ENCODE measurements around the gene NAT16. TPM values are rescaled to one million over a fixed set of nuclear protein-coding genes. Genes with fewer than 3 reads are reported as not detected.

NAT16 gene
- total and polyA plus RNA-seq, 9 of the 15 experiments (the other 6 are each of a cell fraction or from before 2014, with no cell fraction given), result 0.04 TPM; not detected in 8

DNA sequence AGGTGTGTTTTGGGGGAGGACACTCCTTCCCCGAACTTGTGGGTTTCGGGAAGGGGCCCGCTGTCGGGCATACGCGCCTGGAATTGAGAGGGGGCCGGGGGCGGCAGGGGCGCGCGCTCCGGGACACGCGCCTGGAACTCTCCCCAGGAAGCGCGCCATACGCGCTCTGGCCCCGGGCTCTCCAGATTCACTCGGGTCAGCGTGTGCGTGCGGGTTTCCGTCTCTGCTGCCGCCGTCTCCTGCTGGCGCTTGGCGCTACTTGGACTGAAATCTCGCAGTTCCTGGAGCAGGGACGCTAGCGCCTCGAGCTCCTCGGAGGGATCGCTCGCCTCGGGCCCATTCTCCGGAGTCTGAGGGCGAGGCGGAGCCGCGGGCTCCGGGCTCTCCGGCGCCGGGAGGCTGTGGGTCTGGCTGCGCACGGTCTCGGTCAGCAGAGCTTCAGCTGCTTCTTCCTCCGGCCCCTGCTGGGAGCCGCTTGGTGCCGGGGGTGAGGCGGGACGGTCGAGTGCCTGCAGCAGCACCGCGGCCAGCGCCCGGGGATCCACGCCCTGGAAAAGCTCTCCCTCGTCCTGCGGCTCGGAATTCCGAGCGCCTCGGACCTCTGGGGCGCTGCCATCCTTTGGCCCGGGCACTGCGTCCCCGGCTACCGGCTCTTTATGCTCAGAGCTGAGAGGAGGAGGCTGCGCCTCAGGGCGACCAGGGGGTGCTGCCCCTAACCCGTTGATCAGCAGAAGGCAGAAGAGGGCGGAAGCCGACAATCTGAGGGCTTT, 15.8 kb downstream of the NAT16 start:
- H3K9me3 ChIP-seq (replicated peaks; ENCODE audit: control insufficient read depth, insufficient read depth, low read depth, low read length), result no peaks in the 10 kb centered on the region
- H3K79me2 ChIP-seq (ENCODE audit: control insufficient read depth, insufficient read depth, low read length), result no peaks in the 10 kb centered on the region
- peaks cover 28 to 61% of the 10 kb centered on the region in 2 experiments for H3K4me1 ChIP-seq (replicated peaks in 1 of 2; ENCODE audit: control insufficient read depth in 2 of 2, insufficient read depth in 2 of 2, low read length in 2 of 2)
- peak overlapping the region; percentile 35; the same call in 1 of the 2 replicates for H3K4me3 ChIP-seq
- ChIA-PET CTCF (ENCODE audit: low intra/inter-chr PET ratio) (no interaction called here), POLR2A (interaction anchor here (0.6 to 0.7 kb wide), 2 partner anchors 13 to 629 kb away, joined by 3 read pairs; no protein-coding TSS in a partner anchor)
- FAIRE-seq (no peak), ATAC-seq (peak; percentile 46), DNase-seq (ENCODE audit: extremely low read depth in 1 of 4, low spot score in 3 of 4) (peak in 3 of 4 experiments; percentile 33 to 65 (median 43))
- H2AFZ ChIP-seq (ENCODE audit: low read depth, low read length), result no peak overlapping the region
- H3K9ac ChIP-seq (ENCODE audit: insufficient read depth in 1 of 2, low read depth in 2 of 2, low read length in 2 of 2), result peak overlapping the region in 1 of 2 experiments; percentile 90; a peak in 2 of 4 replicates
- intact Hi-C loops (cut with micrococcal nuclease), result no loop called here
- peaks cover 5 to 15% of the 10 kb centered on the region in 2 experiments; a peak in 2 of 5 replicates for H3K27me3 ChIP-seq (ENCODE audit: control insufficient read depth in 2 of 2, insufficient read depth in 2 of 2, low read length in 2 of 2)
- no TSS peak for BruUV-seq (replicated peaks)
- WGBS (ENCODE audit: insufficient coverage, low coverage, missing lambda C conversion rate), result 5% methylated on average over 52 of the region's 75 CpGs
- peak overlapping the region; percentile 71 for H3K4me2 ChIP-seq (ENCODE audit: insufficient read depth, low read length)
- H3K27ac ChIP-seq (ENCODE audit: extremely low read depth, low read depth, low read length), result no peak overlapping the region
- H3K36me3 ChIP-seq (ENCODE audit: control insufficient read depth, insufficient read depth, low read length), result peaks cover 15% of the 10 kb centered on the region; the same call in 1 of the 3 replicates
- peaks cover 13% of the 10 kb centered on the region for H4K20me1 ChIP-seq (replicated peaks; ENCODE audit: control insufficient read depth, insufficient read depth, low read length)
- peaks cover 3% of the 10 kb centered on the region for H3K9me1 ChIP-seq (ENCODE audit: control insufficient read depth, insufficient read depth, low read length)
- in situ Hi-C loops (cut with MboI), result no loop called here
- TF ChIP-seq BACH1 (tag; IDR thresholded peaks at IDR 0.05) (no peak), EHMT2 (IDR thresholded peaks at IDR 0.05) (peak; percentile 94), AFF1 (IDR thresholded peaks at IDR 0.05; ENCODE audit: low read depth in 1 of 2, partially characterized antibody in 2 of 2) (peak in 1 of 2 experiments; percentile 28), RBFOX2 (IDR thresholded peaks at IDR 0.05; ENCODE audit: low read depth, low read length) (peak; percentile 52; the same call in 1 of the 2 replicates), ZFX (CRISPR knock-in tag; IDR thresholded peaks at IDR 0.05) (0 out of 2 replicates have a peak, but pooled peaks have one; percentile 11), ZNF77 (CRISPR knock-in tag; IDR thresholded peaks at IDR 0.05) (no peak), HMGN3 (IDR thresholded peaks at IDR 0.05; ENCODE audit: borderline replicate concordance, extremely low read depth, insufficient read length, low read depth, low read length) (peak; percentile 34), ILF3 (IDR thresholded peaks at IDR 0.05; ENCODE audit: borderline replicate concordance) (no peak), RBM22 (IDR thresholded peaks at IDR 0.05; ENCODE audit: low read depth, low read length, poor library complexity, severe bottlenecking) (no peak)
- TF ChIP-seq, protein P1, sequence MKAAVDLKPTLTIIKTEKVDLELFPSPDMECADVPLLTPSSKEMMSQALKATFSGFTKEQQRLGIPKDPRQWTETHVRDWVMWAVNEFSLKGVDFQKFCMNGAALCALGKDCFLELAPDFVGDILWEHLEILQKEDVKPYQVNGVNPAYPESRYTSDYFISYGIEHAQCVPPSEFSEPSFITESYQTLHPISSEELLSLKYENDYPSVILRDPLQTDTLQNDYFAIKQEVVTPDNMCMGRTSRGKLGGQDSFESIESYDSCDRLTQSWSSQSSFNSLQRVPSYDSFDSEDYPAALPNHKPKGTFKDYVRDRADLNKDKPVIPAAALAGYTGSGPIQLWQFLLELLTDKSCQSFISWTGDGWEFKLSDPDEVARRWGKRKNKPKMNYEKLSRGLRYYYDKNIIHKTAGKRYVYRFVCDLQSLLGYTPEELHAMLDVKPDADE (conservative IDR thresholded peaks at IDR 0.05; ENCODE audit: control insufficient read depth, low read depth, low read length), result 0 out of 2 replicates have a peak, but pooled peaks have one; percentile 14
